Stimulated activated CD4-positive, alpha-beta T cell treated with anti-CD3 and anti-CD28 coated beads, Interleukin-15, amount 100 ng/mL, for 48 hours (primary cell): ENCODE data around the gene PPP1R16B.

Experiments used
- DNase-seq, 2 donors: peaks; one replicate each; pipeline ENCODE4 v3.0.0-alpha.2; 2020; ENCODE audit warnings: low read depth in 2 of 2

The PPP1R16B gene

DNA sequence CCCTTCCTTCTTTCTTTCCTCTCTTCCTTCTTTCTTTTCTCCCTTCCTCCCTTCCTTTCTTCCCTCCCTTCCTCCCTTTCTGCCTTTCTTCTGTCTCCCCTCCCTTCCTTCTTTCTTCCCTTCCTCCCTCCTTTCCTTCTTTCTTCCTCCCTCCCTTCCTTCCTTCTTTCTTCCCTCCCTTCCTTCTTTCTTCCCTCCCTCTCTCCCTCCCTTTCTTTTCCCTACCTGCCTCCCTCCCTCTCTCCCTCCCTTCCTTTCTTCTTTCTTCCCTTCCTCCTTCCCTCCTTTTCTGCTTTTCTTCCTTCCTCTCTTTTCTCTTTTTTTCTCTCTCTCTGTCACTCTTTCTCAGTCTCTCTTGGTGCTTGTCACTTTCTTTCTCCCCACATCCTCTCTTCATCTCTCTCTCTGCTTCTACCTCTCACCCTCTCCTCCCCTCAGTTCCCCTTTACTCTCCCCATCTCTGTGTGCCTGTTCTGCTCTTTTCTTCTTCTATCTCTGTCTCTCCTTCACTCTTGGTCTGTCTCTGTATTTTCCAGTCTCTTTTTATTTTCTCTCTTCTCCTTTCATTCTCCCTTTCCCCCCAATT lies 90.6 kb downstream of the PPP1R16B start:
- no peak for DNase-seq

DNA sequence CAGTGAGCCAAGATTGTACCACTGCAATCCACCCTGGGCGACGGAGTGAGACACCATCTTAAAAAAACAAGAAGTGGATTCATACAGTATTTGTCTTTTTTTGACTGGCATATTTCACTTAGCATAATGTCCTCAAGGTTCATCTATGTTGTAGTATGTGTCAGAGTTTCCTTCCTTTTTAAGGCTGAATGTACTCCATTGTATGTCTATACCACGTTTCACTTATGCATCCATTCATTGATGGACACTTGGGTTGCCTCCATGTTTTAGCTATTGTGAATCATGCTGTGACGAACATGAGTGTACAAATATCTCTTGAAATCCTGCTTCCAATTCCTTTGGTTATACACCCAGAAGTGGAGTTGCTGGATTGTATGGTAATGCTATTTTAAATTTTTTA lies 91.8 kb downstream of the PPP1R16B start:
- DNase-seq, result no peak

DNA sequence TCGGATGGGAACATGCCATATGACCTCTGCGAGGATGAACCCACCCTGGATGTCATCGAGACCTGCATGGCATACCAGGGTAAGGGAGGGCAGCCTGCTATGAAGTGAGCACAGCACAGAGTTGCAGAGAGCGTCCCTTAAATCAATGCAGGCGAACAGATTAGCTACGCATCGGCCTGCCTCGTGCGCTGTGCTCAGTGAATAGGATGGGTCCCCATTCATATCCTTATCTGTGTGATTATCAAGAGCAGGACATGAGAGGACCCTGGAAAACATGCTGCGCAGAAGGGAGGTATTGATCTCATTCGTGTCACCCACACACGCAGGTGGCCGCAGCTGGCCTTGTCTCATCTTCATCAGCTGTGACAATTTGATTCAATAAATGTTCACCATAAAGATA lies 95.1 kb downstream of the PPP1R16B start:
- DNase-seq, result no peak

DNA sequence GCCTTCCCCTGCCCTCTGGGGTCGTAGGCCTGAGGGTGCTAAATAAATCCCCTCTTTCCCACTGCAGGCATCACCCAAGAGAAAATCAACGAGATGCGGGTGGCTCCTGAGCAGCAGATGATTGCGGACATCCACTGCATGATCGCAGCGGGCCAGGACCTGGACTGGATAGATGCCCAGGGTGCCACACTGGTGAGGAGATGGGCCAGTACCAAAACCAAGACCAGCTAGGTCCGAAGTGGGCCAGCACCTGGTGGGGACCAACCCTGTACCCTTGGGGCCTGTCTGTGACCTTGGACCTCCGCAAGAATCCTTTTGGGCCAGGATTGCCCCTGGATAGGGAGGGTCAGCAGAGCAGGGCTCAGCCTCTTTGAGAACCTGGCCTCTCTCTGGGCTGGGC lies 97.1 kb downstream of the PPP1R16B start:
- no peak for DNase-seq

DNA sequence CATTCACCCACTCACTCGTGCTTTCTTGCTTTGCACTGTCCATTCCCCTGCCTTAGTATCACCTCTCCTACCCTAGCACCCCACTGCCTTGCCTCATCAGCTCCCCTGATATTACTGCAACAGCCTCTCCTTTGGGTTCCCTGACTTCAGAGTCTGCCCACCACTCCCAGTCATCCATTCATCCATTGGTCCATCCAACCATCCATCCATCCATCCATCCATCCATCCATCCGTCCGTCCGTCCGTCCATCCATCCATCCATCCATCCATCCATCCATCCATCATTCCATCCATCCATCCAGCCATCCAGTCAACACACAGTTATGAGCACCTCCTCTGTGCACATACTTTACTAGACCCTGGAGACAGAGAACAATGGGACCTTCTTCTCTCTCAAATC lies 97.8 kb downstream of the PPP1R16B start:
- no peak for DNase-seq

DNA sequence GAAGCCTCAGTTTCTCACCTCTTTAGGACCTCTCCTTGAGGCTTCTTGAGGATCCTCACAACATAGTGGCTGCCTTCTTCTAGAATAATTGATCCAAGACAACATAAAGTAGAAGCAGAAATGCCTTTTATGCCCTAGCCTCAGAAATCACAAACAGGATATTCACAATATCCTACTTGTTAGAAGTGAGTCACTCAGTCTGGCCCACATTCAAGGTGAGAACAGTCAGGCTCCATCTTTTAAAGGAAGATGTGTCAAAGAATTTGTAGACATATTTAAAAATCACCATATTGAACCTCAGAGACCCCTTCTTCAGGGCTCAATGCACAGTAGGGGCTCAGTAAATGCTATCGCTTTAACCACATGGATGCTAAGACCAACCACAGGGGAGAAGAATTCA lies 99.9 kb downstream of the PPP1R16B start:
- DNase-seq, result no peak

DNA sequence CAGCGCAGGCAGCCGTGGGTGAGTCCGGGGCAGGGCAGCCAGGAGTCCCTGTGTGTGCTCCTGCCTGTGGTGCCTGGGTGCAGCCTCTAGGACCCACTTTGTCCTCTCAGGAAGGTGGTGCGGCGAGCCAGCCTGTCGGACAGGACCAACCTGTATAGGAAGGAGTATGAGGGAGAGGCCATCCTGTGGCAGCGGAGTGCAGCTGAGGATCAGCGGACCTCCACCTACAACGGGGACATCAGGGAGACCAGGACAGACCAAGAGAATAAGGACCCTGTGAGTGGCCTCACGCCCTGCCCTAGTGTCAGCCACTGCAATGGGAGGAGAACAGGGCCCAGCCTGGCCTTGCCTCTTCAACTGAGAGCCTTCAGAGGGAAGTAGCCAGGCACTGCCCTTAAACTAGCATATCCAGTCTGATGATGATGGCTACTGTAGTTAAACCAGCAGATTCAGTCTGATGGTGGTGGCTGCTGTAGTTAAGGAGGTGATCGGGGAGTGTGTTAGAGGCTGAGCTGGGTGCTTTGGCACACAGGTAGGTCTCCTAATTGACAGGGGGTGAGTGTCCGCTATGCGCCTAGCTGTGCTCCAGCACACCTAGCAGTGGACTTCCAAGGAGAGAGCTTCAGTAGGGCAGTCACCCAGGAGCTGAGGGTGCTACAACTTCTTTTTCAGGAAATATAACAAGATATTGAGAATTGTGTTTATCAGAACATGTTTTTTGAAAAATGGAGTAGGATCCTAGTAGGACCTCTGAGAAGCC lies 102.6 kb downstream of the PPP1R16B start:
- DNase-seq, result no peak

DNA sequence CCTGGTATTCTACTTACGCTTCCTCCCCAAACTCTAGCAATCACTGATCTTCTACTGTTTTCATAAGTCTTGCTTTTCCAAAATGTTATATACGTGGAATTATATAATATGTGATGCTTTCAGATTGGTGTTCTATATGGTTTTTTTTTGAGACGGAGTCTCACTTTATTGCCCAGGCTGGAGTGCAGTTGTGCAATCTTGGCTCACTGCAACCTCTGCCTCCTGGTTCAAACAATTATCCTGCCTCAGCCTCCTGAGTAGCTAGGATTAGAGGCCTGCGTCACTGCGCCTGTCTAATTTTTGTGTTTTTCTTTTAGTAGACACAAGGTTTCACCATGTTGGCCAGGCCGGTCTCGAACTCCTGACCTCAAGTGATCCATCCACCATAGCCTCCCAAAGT lies 109.9 kb downstream of the PPP1R16B start:
- DNase-seq, result no peak

DNA sequence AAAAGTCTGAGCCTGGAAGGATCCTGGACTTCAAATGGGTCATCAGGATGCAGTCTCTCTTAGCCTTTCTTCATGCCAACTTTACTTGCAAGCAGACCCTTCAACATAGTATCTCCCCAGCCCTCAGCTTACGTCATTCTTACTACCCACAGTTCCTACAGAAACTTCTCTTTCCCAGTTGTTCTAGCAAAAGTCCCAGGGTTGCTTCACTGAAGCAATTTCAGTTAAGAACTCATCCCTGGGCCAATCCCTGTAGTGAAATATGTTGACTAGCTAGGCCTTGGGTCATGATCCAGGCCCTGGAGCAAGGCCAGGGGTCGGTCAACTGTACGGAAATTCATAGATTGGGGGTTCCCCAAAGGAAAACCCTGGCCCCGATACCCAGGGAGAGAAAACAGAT lies 112.2 kb downstream of the PPP1R16B start:
- no peak for DNase-seq

DNA sequence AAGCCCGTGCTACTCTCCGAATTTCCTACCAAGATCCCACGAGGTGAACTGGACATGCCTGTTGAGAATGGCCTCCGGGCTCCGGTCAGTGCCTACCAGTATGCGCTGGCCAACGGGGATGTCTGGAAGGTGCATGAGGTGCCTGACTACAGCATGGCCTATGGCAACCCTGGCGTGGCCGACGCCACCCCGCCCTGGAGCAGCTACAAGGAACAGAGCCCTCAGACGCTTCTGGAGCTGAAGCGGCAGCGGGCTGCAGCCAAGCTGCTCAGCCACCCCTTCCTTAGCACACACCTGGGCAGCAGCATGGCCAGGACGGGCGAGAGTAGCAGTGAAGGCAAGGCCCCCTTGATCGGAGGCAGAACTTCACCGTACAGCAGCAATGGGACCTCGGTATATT lies 112.7 kb downstream of the PPP1R16B start:
- no peak for DNase-seq

DNA sequence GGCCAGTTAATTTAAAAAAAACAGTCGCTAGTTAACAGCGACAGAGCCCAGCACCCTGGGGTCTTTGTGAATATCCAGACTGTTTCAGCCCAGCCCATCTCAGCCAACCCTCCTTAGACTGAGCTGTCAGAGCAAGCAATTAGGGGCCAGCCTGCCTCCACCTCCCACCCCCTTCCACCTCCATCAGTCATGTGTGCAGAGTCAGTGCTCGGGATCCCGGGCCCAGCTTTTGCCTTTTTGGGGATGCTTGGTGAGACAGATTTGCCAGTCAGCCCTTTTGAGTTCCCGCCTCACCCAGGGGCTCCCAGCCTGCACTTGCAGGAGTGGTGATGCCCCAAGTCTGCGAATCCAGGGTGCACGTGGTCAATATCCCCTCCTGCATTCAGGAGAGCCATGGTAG lies 114.2 kb downstream of the PPP1R16B start:
- DNase-seq, result no peak

DNA sequence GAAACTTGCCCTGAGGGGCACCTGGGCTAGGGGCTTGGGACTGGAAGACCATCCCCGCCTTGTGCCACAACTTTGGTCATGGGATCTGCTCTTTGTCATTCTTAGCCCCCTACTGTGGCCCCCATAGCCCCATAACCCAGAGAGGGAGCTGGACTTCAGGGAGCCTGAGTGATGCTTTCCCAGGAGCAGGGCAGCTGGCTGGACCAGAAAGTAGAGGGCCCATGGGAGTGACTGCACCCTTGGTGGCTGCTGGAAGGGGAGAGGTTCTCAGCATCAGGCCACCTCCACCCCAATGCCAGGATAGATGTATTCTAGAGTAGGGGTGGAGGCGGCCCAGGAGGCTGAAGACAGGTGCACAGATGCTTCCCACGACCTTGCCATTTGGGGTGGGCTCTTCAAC lies 114.9 kb downstream of the PPP1R16B start:
- no peak for DNase-seq

DNA sequence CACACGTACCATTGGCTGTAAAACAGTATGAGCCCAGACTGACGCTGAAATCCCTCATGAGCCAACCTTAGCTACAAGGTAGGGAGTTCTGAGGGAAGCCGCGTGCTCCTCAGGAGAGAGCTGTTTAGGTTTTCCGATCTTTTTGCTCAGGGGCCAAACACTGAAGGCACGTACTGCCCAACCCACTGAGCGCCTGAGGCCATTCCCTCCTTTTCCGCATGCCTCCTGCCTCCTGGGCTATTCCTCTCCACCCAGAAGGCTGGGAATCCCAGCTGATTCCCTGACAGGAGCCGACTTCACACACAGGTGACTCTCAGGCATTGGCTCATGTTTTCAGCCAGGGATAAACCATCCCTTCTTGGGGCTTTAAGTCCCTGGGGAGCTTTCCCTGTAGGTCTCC lies 115.4 kb downstream of the PPP1R16B start:
- no peak for DNase-seq

DNA sequence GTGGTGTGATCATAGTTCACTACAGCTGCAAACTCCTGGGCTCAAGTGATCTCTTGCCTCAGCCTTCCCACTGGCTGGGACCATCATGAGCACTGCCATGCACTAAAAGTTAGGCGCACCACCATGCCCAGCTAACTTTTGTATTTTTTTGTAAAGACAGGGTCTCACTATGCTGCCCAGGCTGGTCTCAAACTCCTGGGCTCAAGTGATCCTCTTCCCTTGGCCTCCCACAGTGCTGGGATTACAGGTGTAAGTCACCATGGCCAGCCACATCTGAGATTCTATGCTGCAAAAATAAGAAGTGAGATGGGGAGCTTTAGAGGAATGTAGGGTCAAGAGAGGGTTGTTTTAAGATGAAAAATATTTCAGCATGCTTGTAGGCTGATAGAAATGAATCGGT lies 119.2 kb downstream of the PPP1R16B start:
- DNase-seq, result no peak

DNA sequence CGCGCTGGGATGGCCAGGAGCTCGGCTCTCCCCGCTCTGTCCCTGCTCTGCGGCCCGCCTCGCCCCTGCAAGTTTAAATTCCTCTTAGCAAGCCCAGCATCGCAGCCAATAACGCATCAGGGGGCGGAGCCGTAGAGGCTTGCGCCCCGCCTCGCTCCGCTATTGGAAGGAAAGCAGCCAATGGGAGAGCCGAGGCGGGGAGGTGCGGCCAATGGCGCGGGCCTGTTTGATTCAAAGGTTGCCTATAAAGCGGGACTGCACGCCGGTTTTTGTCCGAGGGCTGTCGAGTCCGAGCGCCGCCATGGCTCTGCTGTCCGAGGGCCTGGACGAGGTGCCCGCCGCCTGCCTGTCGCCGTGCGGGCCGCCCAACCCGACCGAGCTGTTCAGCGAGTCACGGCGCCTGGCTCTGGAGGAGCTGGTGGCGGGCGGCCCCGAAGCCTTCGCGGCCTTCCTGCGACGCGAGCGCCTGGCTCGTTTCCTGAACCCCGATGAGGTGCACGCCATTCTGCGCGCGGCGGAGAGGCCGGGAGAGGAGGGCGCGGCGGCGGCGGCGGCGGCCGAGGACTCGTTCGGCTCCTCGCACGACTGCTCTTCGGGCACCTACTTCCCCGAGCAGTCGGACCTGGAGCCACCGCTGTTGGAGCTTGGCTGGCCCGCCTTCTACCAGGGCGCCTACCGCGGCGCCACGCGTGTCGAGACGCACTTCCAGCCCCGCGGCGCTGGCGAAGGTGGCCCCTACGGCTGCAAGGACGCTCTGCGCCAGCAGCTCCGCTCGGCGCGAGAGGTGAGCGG lies 120.8 kb downstream of the PPP1R16B start, which contains the start of gene FAM83D:
FAM83D (plus strand) TSS at position 276 of the 792 bp plus-strand sequence; CDS start at position 302, 26 bp downstream.
- DNase-seq, result peak; percentile 96 to 97

DNA sequence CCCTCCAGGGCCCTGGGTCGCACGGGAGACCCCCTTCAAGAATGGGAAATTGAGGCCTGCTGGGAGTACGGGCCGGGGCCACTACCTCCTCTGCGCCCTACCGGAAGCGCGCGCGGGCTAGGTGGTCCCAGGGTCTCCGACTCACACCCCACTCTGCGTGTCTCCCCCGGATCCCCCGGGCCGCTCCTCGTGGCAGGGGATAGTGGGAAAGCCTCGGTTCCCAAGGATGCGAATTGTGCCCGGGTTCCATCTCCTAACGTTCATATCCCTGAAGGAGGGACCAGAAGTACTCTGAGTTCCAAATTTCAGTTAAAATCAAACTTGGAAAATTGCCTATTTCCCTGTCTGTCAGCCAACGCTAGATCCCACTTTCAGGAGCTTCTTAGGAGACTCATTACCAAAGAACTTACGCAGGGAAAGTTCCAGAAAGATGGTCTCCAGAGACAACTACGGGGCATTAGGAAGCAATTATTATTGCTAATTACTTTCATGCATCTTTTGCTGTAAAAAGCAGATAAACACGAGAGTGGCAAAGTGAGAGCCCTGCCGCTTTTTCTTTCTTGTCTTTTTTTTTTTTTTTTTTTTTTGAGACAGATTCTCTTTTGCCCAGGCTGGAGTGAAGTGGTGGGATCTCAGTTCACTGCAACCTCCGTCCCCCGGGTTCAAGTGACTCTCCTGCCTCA lies 121.6 kb downstream of the PPP1R16B start:
- DNase-seq, result no peak

DNA sequence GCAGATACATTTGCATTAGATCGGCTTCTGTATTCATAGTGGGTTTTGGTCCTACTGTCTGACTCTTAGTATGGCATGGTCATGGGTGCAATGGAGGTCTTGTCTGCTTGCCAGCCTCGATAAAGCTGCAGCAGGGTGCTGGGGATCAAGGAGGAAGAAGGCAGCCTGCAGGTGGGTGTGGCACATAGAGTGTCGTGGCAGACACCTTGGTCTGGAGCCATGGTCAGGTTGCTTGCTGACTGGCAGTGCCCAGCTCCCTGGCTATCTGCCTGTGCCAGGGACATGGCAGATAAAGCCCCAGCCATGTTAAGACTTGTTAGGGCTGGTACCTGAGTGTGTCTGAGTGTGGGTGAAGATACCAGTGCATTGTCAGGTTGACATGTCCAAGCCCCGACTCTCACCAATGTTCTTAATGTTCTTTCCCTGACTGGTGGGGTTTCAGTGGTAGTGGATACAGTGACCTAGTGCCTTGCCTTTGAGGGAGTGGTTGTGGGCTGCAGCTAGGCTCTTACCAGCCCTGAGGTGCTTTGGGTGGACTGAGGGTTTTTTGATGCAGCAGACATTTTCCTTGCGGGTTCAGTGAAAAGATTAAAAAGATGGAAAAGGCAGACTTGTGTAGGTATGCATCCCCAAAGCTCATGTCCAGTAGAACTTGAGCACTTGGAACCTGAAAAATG lies 122.5 kb downstream of the PPP1R16B start:
- DNase-seq, result no peak

DNA sequence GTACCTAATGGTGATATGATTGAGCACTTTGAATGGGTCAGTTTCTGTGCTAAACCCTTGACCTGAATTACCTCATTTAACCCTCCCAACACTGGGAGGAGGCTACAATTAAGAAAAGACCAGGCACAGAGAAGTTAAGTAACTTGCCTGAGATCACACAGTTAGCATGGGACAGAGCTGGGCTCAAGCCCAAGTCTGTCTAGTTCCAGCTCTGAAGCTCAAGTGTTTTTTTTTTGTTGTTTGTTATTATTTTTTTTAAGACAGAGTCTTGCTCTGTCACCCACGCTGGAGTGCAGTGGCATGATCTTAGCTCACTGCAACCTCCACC lies 124.7 kb downstream of the PPP1R16B start:
- DNase-seq, result no peak

DNA sequence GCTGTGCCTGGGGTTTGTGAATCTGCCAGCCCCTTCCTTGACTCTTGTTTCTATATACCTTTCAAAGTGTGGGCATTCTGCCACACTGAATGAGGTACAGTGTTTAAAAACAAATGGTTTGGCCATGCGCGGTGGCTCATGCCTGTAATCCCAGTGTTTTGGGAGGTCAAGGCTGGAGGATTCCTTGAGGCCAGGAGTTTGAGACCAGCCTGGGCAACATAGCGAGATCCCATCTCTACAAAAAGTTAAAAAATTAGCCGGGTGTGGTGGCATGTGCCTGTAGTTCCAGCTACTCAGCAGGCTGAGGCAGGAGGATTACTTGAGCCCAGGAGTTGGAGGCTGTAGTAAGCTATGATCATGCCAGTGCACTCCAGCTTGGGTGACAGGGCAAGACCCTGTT lies 126.5 kb downstream of the PPP1R16B start:
- DNase-seq, result no peak

DNA sequence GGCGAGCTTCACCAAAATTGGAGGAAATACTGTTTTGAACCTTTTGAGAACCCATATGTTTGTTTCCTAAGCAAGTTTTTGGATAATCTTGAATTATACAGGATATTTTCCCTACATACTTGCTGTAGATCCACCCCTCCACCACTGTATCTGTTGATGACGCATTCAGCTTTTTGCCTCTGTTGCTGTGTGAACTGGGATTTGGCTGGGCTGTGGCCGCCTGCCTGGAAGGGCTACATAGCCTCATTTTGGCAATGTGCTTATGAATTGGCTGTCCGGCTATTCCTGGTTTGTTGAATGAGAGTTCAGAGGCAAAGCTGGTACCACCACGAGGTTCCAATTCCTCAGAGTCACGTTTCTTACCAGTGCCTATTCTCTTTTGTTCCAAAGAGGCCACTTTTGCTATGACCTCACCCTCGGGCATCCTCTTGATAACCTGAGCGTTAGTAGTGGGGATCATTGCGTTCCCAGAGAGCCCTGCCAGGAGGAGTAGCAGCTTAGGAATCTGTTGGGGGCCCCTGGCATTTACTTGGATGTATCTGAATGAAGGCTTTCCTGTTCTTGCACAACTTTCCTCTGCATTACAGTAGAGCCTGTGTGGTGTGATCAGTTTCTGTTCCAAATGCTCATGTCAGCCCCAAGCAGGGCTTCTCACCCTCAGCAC lies 127.1 kb downstream of the PPP1R16B start:
- DNase-seq, result no peak

DNA sequence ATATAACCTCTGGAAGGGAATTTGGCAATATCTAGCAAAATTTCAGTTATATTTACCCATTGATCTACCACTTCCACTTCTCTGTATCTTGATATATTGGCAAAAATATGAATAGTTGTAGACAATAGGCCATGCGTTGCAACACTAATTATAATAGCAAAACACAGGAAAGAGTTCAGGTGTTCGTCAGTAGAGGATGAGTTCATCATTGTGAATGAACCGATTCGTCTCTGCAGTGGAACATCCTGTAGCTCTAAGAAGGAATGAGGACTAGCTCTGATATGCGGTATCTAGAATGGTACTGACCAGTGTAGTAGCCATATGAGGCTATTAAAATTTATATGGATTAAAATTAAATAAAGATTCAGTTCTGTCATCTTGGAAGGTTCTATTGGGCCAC lies 129.0 kb downstream of the PPP1R16B start:
- no peak for DNase-seq
